ENCODE measurements around the gene MED9.

MED9 gene

GRCh38 chr17:17510456-17511292, 33.9 kb downstream of the MED9 start:
- H3K4me3 ChIP-seq (ENCODE audit: low read depth, low read length): no peak overlapping the region
- TF ChIP-seq CTCF (IDR thresholded peaks at IDR 0.05; ENCODE audit: low read depth, low read length): no peak

GRCh38 chr17:17511293-17511741, 34.5 kb downstream of the MED9 start:
- TF ChIP-seq CTCF (IDR thresholded peaks at IDR 0.05; ENCODE audit: low read depth, low read length): no peak
- H3K4me3 ChIP-seq (ENCODE audit: low read depth, low read length): no peak overlapping the region

GRCh38 chr17:17511881-17512858, 35.4 kb downstream of the MED9 start:
- no peak for TF ChIP-seq CTCF (IDR thresholded peaks at IDR 0.05; ENCODE audit: low read depth, low read length)
- H3K4me3 ChIP-seq (ENCODE audit: low read depth, low read length): no peak overlapping the region

GRCh38 chr17:17512866-17513265, 36.1 kb downstream of the MED9 start:
- no peak overlapping the region for H3K4me3 ChIP-seq (ENCODE audit: low read depth, low read length)
- TF ChIP-seq CTCF (IDR thresholded peaks at IDR 0.05; ENCODE audit: low read depth, low read length): no peak

GRCh38 chr17:17513626-17514025, 36.8 kb downstream of the MED9 start:
- TF ChIP-seq CTCF (IDR thresholded peaks at IDR 0.05; ENCODE audit: low read depth, low read length): no peak
- H3K4me3 ChIP-seq (ENCODE audit: low read depth, low read length): no peak overlapping the region

- no peak for TF ChIP-seq CTCF (IDR thresholded peaks at IDR 0.05; ENCODE audit: low read depth, low read length)
- no peak overlapping the region for H3K4me3 ChIP-seq (ENCODE audit: low read depth, low read length)
These were observed 37.7 kb downstream of the MED9 start for GRCh38 chr17:17514361-17514992.

Data from WI38 (cell line).